GM06990 (cell line): ENCODE measurements around the gene SEMA6C.

Experiments used
- DNase-seq: peaks from one replicate; pipeline ENCODE4 v3.0.0-alpha.2; 2011; ENCODE audit not compliant: insufficient read length; ENCODE audit errors: extremely low read depth
- H3K27me3 ChIP-seq: replicated peaks from 2 replicates; pipeline ENCODE4 v1.6.0; 2011; ENCODE audit warnings: low read length; ENCODE audit not compliant: control insufficient read depth, insufficient read depth
- H3K36me3 ChIP-seq: 2 replicates; pipeline ENCODE4 v1.5.1; 2011; ENCODE audit warnings: low read length; ENCODE audit not compliant: control insufficient read depth, insufficient read depth
- H3K4me3 ChIP-seq: replicated peaks from 2 replicates; pipeline ENCODE4 v1.5.1; 2011; ENCODE audit warnings: low read depth, mild to moderate bottlenecking, control low read depth, low read length
- CTCF ChIP-seq: IDR thresholded peaks from 2 replicates; pipeline ENCODE4 v1.5.1; 2011; ENCODE audit warnings: low read length, control low read depth, mild to moderate bottlenecking, inconsistent platforms; ENCODE audit not compliant: insufficient read depth, poor library complexity, severe bottlenecking

SEMA6C gene

GRCh38 chr1:151145304-151146071, 943 bp downstream of the SEMA6C start:
- Histone ChIP-seq H3K36me3 (no peaks in the 10 kb centered on the region), H3K27me3 (peaks cover 2% of the 10 kb centered on the region), H3K4me3 (peak overlapping the region; percentile 85)
- TF ChIP-seq CTCF, result no peak
- DNase-seq, result no peak

GRCh38 chr1:151144474-151145303, 1.7 kb downstream of the SEMA6C start:
- TF ChIP-seq CTCF, result no peak
- no peak overlapping the region for H3K4me3 ChIP-seq
- DNase-seq, result no peak
- peaks cover 3% of the 10 kb centered on the region for H3K27me3 ChIP-seq
- no peaks in the 10 kb centered on the region for H3K36me3 ChIP-seq

- TF ChIP-seq CTCF, result no peak
- DNase-seq, result no peak
- no peak overlapping the region for H3K4me3 ChIP-seq
- no peaks in the 10 kb centered on the region for H3K36me3 ChIP-seq
- H3K27me3 ChIP-seq, result peaks cover 3% of the 10 kb centered on the region
Measured at GRCh38 chr1:151143986-151144385, 2.4 kb downstream of the SEMA6C start.

GRCh38 chr1:151143057-151143435, 3.4 kb downstream of the SEMA6C start:
- no peak for TF ChIP-seq CTCF
- H3K4me3 ChIP-seq, result no peak overlapping the region
- no peak for DNase-seq
- no peaks in the 10 kb centered on the region for H3K36me3 ChIP-seq
- peaks cover 3% of the 10 kb centered on the region for H3K27me3 ChIP-seq

GRCh38 chr1:151142411-151143056, 3.9 kb downstream of the SEMA6C start:
- no peak overlapping the region for H3K4me3 ChIP-seq
- no peaks in the 10 kb centered on the region for H3K36me3 ChIP-seq
- no peak for TF ChIP-seq CTCF
- DNase-seq, result no peak
- peaks cover 3% of the 10 kb centered on the region for H3K27me3 ChIP-seq
